ENCODE measurements around the gene SPATS2L. TPM values are rescaled to one million over a fixed set of nuclear protein-coding genes. Genes with fewer than 3 reads are reported as not detected.
A peak's percentile ranks its signal among the peaks of the same experiment; 100 is the strongest.

SPATS2L gene
- total RNA-seq, 1 experiment from 2014 or later = 47.3 TPM

DNA sequence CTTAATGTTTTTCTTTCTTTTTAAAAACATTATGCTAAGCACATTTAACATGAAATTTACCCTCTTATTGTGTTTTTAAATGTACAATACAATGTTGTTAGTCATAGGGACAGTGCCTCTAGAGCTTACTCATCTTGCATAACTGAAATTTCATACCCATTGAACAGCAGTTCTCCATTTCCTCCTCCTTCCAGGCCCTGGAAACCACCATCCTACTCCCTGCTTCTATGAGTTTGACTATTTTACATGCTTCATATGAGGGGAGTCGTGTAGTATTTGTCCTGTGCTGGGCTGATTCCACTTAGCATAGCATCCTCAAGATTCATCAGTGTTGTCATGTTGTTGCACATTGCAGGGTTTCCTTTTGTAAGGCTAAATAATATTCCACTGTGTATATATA, 92.6 kb downstream of the SPATS2L start:
- H3K79me1 ChIP-seq (ENCODE audit: insufficient read depth, low read depth, low read length, poor library complexity, severe bottlenecking) = peaks cover 3% of the 10 kb centered on the region
- H3K27ac ChIP-seq (ENCODE audit: insufficient read length, low read depth, low read length) = no peak overlapping the region
- H2BK120ac ChIP-seq (ENCODE audit: low read depth, low read length, poor library complexity, severe bottlenecking) = no peak overlapping the region
- Mint-ChIP-seq H3K27me3 (ENCODE audit: low read depth) (no peaks in the 10 kb centered on the region), H3K9me3 (no peaks in the 10 kb centered on the region), H3K4me1 (peaks cover 22 to 29% of the 10 kb centered on the region in 2 experiments), H3K27ac (peak overlapping the region in 1 of 3 experiments; percentile 72; a peak in 1 of 7 replicates), H3K36me3 (ENCODE audit: insufficient read depth in 1 of 3, low read depth in 3 of 3) (peaks cover 6 to 16% (median 8%) of the 10 kb centered on the region in 3 experiments; a peak in 6 of 7 replicates), H3K4me3 (no peak overlapping the region)
- no peak overlapping the region for H3K18ac ChIP-seq (ENCODE audit: insufficient read length, low read depth, low read length)
- TF ChIP-seq CTCF (conservative IDR thresholded peaks at IDR 0.05) = no peak
- H3K23ac ChIP-seq (ENCODE audit: insufficient read length, low read depth, low read length) = no peak overlapping the region
- H2BK15ac ChIP-seq (ENCODE audit: low read depth, low read length) = no peak overlapping the region
- no peaks in the 10 kb centered on the region for H3K23me2 ChIP-seq (ENCODE audit: insufficient read length, low read depth, low read length, poor library complexity, severe bottlenecking)
- H3K9me3 ChIP-seq (ENCODE audit: control insufficient read depth, low read depth, low read length) = no peaks in the 10 kb centered on the region
- WGBS (ENCODE audit: extremely low coverage, insufficient read length, low lambda C conversion rate) = no CpG with 5 or more reads among the region's 1 CpG
- H3K9ac ChIP-seq (ENCODE audit: extremely low read depth, insufficient read length, low read length) = no peak overlapping the region
- peaks cover 3% of the 10 kb centered on the region; the same call in 1 of the 2 replicates for H3K4me1 ChIP-seq (ENCODE audit: insufficient read depth, low read length)
- H3K14ac ChIP-seq (ENCODE audit: insufficient read depth, low read length) = no peak overlapping the region
- no peak overlapping the region for H2BK12ac ChIP-seq (ENCODE audit: insufficient read length, low read depth, low read length)
- H3K27me3 ChIP-seq (ENCODE audit: insufficient read depth, low read length) = no peaks in the 10 kb centered on the region
- H3K56ac ChIP-seq (ENCODE audit: insufficient read length, low read depth, low read length) = no peak overlapping the region
- H3K79me2 ChIP-seq (ENCODE audit: insufficient read depth, low read length) = peaks cover 2% of the 10 kb centered on the region; the same call in 1 of the 2 replicates
- H2BK20ac ChIP-seq (ENCODE audit: low read depth, low read length, poor library complexity, severe bottlenecking) = no peak overlapping the region
- no peak overlapping the region for H3K4me2 ChIP-seq (ENCODE audit: insufficient read depth, insufficient read length, low read length)
- H4K8ac ChIP-seq (replicated peaks; ENCODE audit: insufficient read length, low read depth, low read length) = no peak overlapping the region
- no peak overlapping the region for H3K4ac ChIP-seq (ENCODE audit: low read depth, low read length)
- H3T11ph ChIP-seq (ENCODE audit: low read length) = no peak overlapping the region
- no peaks in the 10 kb centered on the region for H4K20me1 ChIP-seq (ENCODE audit: control insufficient read depth, insufficient read depth, insufficient read length)
- no peak overlapping the region for H2AFZ ChIP-seq (ENCODE audit: low read length)
- no peak overlapping the region for H4K91ac ChIP-seq (ENCODE audit: insufficient read length, low read depth, low read length)
- DNase-seq = no peak
- H2BK5ac ChIP-seq (ENCODE audit: insufficient read length, low read length) = no peak overlapping the region
- no peak overlapping the region for H2AK5ac ChIP-seq (ENCODE audit: insufficient read length, low read length)
- H4K5ac ChIP-seq (ENCODE audit: insufficient read length, low read depth, low read length) = no peak overlapping the region
